Vagina (tissue), 2 donors: ENCODE measurements around the gene POLR2I.

Experiments used
- POLR2A ChIP-seq, 2 donors: fragments of 450-650 bp; IDR thresholded peaks; one replicate each; pipeline ENCODE4 v1.6.1; 2017; ENCODE audit warnings: antibody characterized with exemption in 2 of 2, mild to moderate bottlenecking in 2 of 2, moderate library complexity in 2 of 2
- TF ChIP-seq, protein P1 (sequence below), 3 experiments: fragments of 450-650 bp in 2 of 3; fragments of 200-600 bp in 1 of 3; sonication (generic) in 1 of 3; IDR thresholded peaks; one replicate each; pipeline ENCODE4 v1.5.1; 2017 to 2019; ENCODE audit warnings: antibody characterized with exemption in 3 of 3, mild to moderate bottlenecking in 2 of 3, moderate library complexity in 2 of 3

DNA sequence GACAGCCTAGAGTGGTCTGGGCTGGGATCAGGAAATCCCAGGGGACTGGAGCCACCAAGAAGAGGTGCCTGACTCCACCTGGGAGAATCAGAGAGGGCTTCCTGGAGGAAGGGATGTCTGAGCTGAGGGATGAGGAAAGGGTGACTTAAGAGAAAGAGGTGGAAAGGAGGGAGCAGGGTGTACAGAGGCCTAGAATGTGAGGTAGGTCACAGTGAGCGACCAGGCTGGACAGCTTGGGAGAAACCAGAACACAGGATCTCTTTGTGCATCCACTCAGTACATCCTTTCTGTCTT lies 1.6 kb upstream of the POLR2I start:
- TF ChIP-seq POLR2A (IDR thresholded peaks at IDR 0.05) = no peak
- TF ChIP-seq, protein P1, sequence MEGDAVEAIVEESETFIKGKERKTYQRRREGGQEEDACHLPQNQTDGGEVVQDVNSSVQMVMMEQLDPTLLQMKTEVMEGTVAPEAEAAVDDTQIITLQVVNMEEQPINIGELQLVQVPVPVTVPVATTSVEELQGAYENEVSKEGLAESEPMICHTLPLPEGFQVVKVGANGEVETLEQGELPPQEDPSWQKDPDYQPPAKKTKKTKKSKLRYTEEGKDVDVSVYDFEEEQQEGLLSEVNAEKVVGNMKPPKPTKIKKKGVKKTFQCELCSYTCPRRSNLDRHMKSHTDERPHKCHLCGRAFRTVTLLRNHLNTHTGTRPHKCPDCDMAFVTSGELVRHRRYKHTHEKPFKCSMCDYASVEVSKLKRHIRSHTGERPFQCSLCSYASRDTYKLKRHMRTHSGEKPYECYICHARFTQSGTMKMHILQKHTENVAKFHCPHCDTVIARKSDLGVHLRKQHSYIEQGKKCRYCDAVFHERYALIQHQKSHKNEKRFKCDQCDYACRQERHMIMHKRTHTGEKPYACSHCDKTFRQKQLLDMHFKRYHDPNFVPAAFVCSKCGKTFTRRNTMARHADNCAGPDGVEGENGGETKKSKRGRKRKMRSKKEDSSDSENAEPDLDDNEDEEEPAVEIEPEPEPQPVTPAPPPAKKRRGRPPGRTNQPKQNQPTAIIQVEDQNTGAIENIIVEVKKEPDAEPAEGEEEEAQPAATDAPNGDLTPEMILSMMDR (IDR thresholded peaks at IDR 0.05) = no peak
